Stimulated activated CD8-positive, alpha-beta memory T cell treated with anti-CD3 and anti-CD28 coated beads, Interleukin-15, amount 100 ng/mL, for 24 hours (primary cell): Measurements from ENCODE around the gene CAB39L.

Experiments
- DNase-seq: peaks from one replicate; pipeline ENCODE4 v3.0.0-alpha.2; 2020; ENCODE audit warnings: low read depth

The CAB39L gene

DNA sequence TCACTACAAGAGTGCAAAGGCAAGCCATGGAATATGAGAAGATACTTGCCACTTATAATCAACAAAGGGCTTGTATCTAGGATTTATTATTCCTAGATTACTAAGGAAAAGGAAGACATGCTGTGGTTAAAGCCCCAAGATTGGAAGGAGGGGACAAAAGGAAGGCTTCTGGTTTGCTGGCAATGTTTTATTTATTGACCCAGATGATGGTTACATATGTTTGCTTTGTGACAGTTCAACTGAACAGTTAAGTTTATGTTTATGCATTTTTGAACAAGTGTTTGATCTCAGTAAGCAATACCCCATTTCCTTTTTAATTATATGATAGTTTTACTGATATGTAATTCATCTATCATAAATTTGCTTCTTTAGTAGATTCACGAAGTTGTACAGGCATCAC, 155.9 kb downstream of the CAB39L start:
- no peak for DNase-seq

DNA sequence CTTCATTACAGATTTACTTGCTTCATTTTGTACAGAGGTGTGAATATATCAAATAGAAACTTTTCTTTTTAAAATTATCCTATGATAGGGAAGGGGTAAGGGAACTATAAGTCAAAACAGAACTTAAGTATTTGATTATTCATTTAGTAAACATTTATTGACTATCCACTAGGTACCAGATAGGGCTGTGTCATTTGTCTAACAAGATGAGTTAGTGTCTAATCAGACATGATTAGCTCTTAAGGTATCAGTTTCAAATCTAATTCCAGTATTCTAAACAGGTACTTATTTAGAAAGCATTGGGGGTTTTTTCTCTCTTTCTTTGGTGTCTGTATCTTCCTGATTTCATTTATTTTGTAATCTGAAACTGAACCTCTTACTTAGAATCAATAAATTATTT, 164.0 kb downstream of the CAB39L start:
- no peak for DNase-seq

DNA sequence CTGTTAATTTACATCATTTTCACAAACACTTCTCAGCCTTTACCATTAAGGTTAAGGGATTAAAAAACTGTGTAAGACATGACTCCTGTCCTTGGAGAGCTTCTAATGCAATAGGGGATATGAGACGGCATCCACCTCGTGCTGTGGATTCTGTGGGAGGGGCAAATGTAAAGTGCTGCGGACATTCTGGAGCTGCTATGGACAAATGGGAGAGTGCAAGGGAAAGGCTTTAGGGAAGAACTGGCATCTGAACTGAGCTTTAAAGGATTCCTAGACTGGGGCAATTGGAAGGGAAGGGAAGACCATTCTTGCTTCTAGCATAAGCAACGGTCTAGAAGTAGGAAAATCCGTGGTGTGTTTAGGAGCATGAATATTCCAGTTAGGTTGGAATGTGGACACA, 164.8 kb downstream of the CAB39L start:
- no peak for DNase-seq

GRCh38 chr13:49278211-49278610, 165.7 kb downstream of the CAB39L start:
- no peak for DNase-seq

GRCh38 chr13:49272296-49272695, 171.6 kb downstream of the CAB39L start:
- DNase-seq, result no peak

GRCh38 chr13:49271264-49271663, 172.6 kb downstream of the CAB39L start:
- no peak for DNase-seq

- no peak for DNase-seq
Observed at GRCh38 chr13:49265822-49266221, 178.0 kb downstream of the CAB39L start.

DNA sequence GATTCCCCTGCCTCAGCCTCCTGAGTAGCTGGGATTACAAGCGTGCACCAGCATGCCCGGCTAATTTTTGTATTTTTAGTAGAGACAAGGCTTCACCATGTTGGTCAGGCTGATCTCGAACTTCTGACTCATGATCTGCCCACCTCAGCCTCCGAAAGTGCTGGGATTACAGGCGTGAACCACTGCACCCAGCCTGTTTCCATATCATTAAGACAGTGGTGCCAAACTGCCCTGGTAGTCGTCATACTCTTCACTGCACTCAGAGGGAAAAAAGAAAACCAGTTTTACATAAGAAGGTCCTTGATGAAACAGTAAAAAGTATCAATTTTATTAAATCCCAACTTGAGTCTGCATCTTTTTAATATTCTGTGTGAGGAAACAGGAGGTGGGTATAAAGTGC, 181.2 kb downstream of the CAB39L start:
- DNase-seq, result no peak

GRCh38 chr13:49259586-49259985, 184.3 kb downstream of the CAB39L start:
- no peak for DNase-seq
